Measurements from ENCODE around the gene C2. TPM values are rescaled to one million over a fixed set of nuclear protein-coding genes. Genes with fewer than 3 reads are reported as not detected.
"Not testable (repeated sequence)": the region's sequence is repeated elsewhere in the genome, so short reads cannot be mapped to it uniquely, and the experiment has no call there.

The C2 gene
- total RNA-seq, 1 donor from 2014 or later: 2.7 TPM

- Mint-ChIP-seq H3K36me3 (peaks cover 23% of the 10 kb centered on the region), H3K27ac (peak within 1 kb of the TSS; percentile 100), H3K4me1 (peaks cover 15% of the 10 kb centered on the region), H3K27me3 (ENCODE audit: low read depth) (no peaks in the 10 kb centered on the region), H3K9me3 (no peaks in the 10 kb centered on the region), H3K4me3 (peak within 1 kb of the TSS; percentile 97)
- TF ChIP-seq CTCF (IDR thresholded peaks at IDR 0.05; ENCODE audit: unreplicated experiment): no peak
- peak; percentile 91 to 95 for DNase-seq (ENCODE audit: low spot score in 2 of 2, unreplicated experiment in 2 of 2)
Observed at GRCh38 chr6:31971993-31972708, 44.6 kb downstream of the C2 start, which contains the start of gene DXO. Gene DXO, minus strand, starts transcription at chr6:31972138. Its CDS starts 463 bp downstream, at chr6:31971675.

- Mint-ChIP-seq H3K27ac (peak overlapping the region; percentile 100), H3K9me3 (no peaks in the 10 kb centered on the region), H3K36me3 (peaks cover 18% of the 10 kb centered on the region), H3K4me3 (peak overlapping the region; percentile 97), H3K4me1 (peaks cover 15% of the 10 kb centered on the region), H3K27me3 (ENCODE audit: low read depth) (no peaks in the 10 kb centered on the region)
- no peak for TF ChIP-seq CTCF (IDR thresholded peaks at IDR 0.05; ENCODE audit: unreplicated experiment)
- DNase-seq (ENCODE audit: low spot score in 2 of 2, unreplicated experiment in 2 of 2): no peak
Observed at GRCh38 chr6:31972709-31973350, 45.3 kb downstream of the C2 start.

GRCh38 chr6:31976065-31976464, 48.5 kb downstream of the C2 start:
- not testable (repeated sequence) for DNase-seq (ENCODE audit: low spot score in 2 of 2, unreplicated experiment in 2 of 2); H3K9me3 Mint-ChIP-seq; H3K27me3 Mint-ChIP-seq (ENCODE audit: low read depth); H3K4me3 Mint-ChIP-seq; H3K27ac Mint-ChIP-seq
- Mint-ChIP-seq H3K4me1 (peaks cover 13% of the 10 kb centered on the region), H3K36me3 (peaks cover 16% of the 10 kb centered on the region)

- H3K27me3 Mint-ChIP-seq (ENCODE audit: low read depth): no peaks in the 10 kb centered on the region
- no peak overlapping the region for H3K27ac Mint-ChIP-seq
- H3K9me3 Mint-ChIP-seq: no peaks in the 10 kb centered on the region
- DNase-seq (ENCODE audit: low spot score in 2 of 2, unreplicated experiment in 2 of 2): no peak
- peaks cover 16% of the 10 kb centered on the region for H3K36me3 Mint-ChIP-seq
- peaks cover 6% of the 10 kb centered on the region for H3K4me1 Mint-ChIP-seq
- H3K4me3 Mint-ChIP-seq: no peak overlapping the region
- no peak for TF ChIP-seq CTCF (IDR thresholded peaks at IDR 0.05; ENCODE audit: unreplicated experiment)
Observed at GRCh38 chr6:31977816-31978431, 50.4 kb downstream of the C2 start.

GRCh38 chr6:31978831-31979230, 51.3 kb downstream of the C2 start:
- Mint-ChIP-seq H3K4me3 (no peak overlapping the region), H3K27me3 (ENCODE audit: low read depth) (no peaks in the 10 kb centered on the region), H3K9me3 (no peaks in the 10 kb centered on the region), H3K27ac (no peak overlapping the region), H3K4me1 (no peaks in the 10 kb centered on the region), H3K36me3 (peaks cover 16% of the 10 kb centered on the region)
- TF ChIP-seq CTCF (IDR thresholded peaks at IDR 0.05; ENCODE audit: unreplicated experiment): no peak
- DNase-seq (ENCODE audit: low spot score in 2 of 2, unreplicated experiment in 2 of 2): no peak
